RCC 7860 (cell line): ENCODE results near the gene NID1.
A peak's percentile ranks its signal among the peaks of the same experiment; 100 is the strongest.
"Not testable (repeated sequence)": the region's sequence is repeated elsewhere in the genome, so short reads cannot be mapped to it uniquely, and the experiment has no call there.

ENCODE experiments used
- DNase-seq: peaks from one replicate; pipeline ENCODE4 v3.0.0-alpha.2; 2015; ENCODE audit warnings: low spot score
- FAIRE-seq: peaks from 2 replicates; lab custom pipeline; 2012; peaks lifted over from hg19 to GRCh38; lab: Jason Lieb, UNC

NID1 gene

DNA sequence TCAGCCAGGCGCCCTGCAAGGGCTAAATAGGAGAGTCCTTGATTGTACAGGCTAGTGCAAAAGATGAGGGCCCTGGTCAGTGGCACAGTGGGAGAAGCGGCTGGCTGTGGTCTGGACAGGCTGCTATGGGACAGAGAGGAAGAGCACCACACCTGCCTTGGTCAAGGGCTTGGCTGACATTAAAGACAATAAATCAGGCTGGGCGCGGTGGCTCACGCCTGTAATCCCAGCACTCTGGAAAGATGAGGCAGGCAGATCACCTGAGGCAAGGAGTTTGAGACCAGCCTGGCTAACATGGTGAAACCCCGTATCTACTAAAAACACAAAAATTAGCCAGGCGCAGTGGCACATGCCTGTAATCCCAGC, 62.9 kb downstream of the NID1 start:
- FAIRE-seq = no peak

DNA sequence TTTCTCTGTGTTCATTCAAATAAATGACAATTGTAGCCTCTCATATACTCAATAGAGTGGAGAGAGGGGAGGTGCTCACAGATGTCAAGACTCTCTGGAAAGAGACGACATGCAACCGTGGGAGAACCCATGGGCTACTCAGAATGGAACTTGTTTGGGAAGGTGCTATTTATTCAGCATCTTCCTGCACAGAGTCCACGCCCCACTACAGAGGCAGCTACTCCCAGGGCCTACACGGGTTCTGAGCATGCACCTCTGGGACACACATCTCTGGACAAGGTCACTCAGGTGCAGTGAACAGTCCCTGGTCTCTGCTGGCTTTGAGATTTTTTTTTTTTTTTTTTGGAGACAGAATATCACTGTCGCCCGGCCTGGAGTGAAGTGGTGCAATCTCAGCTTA, 64.1 kb downstream of the NID1 start:
- DNase-seq (no peak), FAIRE-seq (no peak)

More for the DNA sequence above, 62.9 kb downstream of the NID1 start:
- no peak for DNase-seq

DNA sequence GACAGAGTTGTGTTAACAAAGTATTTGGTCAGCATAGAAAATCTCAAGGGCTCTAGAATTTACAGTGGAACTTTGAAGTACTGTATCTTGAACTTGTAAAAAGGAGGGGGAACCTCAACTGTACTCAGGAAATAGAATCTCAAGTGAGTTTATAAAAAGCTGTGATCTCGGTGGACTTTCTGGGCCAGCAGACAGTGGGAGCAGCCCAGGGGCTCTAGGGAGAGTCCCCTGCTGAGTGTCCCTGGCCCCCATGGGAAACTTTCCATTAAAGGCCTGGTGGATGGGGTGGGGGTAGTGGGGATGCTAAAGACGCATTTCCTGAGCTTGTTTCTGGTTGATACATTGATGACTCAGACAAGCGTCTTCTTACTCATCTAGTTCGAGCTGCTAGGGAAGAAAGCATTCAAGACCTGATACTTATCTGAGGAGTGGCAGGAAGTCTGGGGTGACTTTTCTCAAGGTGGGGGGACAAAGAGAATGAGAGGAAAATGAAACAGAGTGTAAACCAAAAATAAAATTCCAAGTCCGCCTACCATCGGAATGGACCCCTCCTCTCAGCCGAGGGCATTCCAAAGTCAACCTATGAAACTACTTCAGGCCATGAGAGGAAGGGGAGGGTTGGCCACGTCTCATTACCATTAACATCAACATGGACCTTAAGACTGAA, 65.5 kb downstream of the NID1 start:
- DNase-seq (peak; percentile 67), FAIRE-seq (no peak)

- FAIRE-seq = no peak
- DNase-seq = no peak
Measured at GRCh38 chr1:235998812-235999211, 66.1 kb downstream of the NID1 start.

- DNase-seq (no peak), FAIRE-seq (no peak)
Measured at GRCh38 chr1:235997931-235998330, 67.0 kb downstream of the NID1 start.

DNA sequence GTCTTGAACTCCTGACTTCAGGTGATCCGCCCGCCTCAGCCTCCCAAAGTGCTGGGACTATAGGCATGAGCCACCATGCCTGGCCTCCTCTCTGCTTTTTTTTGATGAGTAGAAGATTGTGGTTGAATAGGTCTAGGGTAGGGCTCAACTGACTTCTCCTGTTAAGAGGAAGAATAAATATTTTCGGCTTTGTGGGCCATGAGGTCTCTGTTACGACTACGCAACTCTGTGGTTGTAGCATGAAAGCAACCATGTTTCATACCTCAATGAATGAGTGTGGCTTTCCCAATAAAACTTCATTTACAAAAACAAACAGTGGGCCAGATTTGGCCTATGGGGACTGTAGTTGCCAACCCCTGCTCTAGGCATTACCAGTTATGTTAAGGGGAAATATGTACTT, 67.8 kb downstream of the NID1 start:
- DNase-seq = no peak
- FAIRE-seq = no peak

DNA sequence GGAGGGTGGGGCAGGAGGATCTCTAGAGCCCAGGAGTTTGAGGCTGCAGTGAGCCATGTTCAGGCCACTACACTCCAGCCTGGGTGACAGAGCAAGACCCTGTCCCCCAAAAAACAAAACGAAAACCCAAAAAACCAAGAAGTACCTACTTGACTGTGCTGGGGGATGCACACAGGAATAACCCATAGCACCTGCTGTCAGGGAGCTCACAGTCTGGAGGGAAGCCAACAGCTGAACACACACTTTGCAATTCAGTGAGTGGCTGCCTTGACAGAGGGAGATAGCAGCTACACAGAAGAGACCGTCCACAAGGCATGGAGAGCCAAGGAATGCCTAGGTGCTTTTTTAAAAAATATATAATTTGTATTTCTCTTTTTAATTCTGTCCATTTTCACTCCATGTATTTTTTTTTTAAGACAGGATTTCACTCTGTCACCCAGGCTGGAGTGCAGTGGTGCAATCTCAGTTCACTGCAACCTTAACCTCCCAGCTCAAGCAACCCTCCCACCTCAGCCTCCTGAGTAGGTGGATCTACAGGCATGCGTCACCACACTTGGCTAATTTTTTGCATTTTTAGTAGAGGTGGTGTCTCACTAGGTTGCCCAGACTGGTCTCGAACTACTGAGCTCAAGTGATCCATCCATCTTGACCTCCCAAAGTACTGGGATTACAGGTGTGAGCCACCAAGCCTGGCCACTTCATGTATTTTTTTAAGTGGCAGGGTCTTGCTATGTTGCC, 68.7 kb downstream of the NID1 start:
- FAIRE-seq (no peak), DNase-seq (no peak)

DNA sequence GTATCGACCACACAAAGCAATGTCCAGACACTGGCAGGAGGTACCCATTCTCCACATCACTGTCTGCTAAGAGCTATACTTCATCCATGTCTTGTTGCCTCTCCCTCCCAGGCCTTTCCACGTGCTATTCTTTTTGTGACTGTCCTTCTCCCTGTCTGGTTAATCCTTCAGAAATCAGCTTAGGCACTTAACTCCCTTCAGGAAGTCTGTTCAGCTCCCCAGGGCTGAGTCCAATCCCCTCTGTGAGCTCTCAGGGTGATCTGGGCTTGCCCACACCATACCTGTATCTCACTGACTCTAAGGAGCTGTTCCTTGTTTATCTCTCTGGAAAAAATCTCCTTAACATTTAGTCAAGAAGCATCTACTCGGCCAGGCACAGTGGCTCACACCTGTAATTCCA, 69.4 kb downstream of the NID1 start:
- no peak for DNase-seq
- no peak for FAIRE-seq

DNA sequence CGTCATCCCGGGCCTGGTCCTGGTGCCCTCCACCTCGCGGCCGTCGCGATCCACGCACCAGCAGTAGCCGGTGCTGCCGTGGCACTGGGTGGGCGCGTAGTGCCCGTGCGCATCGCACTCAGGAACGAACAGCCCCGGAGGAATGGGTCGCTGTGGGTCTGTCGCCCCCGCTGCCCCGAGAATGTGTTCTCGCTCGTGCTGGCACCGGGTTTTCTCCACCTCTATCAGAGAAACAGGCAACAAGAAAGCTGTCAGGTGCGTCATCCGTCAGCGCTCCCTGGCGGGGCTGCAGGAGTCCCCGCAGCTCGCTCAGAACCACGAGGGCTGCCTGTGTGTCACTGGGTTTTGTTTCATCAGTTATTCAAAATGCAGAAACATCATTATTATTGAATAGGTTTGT, 71.2 kb downstream of the NID1 start:
- DNase-seq (no peak), FAIRE-seq (no peak)

- FAIRE-seq (no peak), DNase-seq (no peak)
Measured at GRCh38 chr1:235992868-235993267, 72.0 kb downstream of the NID1 start.

DNA sequence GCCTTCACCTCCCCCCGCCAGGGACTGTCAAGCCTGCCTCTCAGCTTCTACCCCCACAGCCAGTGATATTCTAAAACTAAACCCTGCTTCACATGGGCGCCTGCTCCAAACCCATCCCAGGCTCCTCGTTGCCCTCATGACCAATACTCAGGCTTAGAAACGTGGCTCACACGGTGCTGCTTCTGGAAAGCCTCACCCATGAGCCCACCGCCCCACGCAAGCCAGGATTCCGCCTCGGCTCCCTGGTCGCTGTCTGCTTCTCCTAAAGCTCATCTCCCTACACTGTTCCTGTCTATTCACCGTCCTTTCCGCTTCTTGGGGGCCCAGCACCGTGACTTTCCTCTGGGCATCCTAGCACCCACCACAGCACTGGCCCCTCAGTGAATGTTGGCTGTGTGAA, 72.5 kb downstream of the NID1 start:
- FAIRE-seq = no peak
- no peak for DNase-seq

DNA sequence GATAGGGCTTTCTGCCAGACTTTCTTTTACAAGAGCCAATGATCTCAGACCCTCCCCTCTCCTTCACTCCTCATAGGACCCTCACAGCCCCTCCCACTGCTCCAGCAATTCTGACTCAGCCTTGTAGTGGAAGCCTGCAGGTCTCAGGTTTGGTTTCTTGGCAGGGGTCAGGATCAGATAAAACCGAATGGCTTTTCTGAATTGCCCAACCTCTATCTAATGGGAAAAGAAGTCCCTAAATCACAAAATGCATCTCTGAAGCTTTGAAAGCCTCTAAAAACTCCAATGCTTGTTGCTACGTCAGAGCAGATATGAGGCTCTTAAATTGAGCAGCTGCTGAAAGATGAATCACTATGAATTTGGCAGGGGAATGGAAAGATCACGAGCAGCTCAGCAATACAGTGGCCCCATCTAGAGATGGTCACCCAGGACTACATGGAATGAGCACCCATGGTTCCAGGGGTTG, 74.5 kb downstream of the NID1 start:
- FAIRE-seq (no peak), DNase-seq (no peak)

DNA sequence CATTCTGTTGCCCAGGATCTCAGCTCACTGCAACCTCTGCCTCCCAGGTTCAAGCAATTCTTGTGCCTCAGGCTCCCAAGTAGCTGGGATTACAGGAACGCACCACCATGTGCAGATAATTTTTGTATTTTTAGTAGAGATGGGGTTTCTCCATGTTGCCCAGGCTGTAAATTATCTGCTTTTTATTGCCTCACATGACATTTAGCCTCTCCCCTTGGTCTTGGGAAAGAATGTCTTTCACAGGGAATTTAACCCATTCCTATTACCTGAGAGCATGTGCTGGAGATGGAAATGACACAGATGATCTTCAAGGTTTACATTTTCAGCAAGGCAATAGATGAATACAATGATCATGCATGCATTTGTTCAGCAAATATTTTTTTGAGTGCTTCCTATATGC, 75.8 kb downstream of the NID1 start:
- FAIRE-seq (no peak), DNase-seq (no peak)

DNA sequence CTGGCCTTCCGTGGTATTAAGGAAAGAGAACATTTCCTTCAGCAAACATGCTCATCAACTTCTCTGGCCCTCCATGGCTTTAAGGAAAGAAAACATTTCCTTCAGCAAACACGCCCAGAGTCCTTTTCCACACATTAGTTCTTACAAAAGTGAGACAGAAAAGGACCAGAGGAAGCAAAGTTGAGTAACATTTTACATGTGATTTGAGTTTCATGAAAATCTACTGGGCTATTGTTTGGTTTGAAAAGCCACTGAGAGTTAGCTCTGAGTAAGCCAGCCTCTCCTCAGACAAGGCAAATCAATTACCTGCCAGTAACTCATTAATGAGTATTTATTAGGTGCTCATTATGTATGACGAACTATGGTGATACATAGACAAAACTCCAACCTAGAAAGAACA, 78.0 kb downstream of the NID1 start:
- DNase-seq = no peak
- FAIRE-seq = no peak

GRCh38 chr1:235984041-235984825, 80.7 kb downstream of the NID1 start:
- DNase-seq (peak; percentile 37), FAIRE-seq (no peak)

GRCh38 chr1:235980976-235981375, 83.9 kb downstream of the NID1 start:
- FAIRE-seq (no peak), DNase-seq (no peak)

- DNase-seq (no peak), FAIRE-seq (no peak)
Measured at GRCh38 chr1:235979716-235980333, 85.1 kb downstream of the NID1 start.

DNA sequence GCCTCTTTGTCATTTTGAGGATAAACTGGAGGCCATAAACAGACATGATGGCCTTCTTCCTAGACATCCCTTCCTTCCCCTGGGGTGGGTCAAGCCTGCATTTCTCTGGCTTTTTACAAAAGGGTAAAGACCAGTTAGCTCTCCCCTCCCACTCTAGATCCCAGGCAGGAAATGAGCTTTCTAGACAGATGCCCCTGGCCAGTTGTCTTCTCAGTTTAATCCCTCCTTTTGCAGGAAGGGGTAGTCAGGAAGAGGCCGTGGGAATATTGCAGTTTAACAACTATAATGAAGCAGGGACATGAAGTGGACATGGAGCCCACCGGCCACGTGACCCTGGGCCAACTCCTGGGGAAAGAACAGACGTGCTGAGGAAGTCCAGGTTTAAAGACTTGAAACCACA, 85.7 kb downstream of the NID1 start:
- no peak for FAIRE-seq

DNA sequence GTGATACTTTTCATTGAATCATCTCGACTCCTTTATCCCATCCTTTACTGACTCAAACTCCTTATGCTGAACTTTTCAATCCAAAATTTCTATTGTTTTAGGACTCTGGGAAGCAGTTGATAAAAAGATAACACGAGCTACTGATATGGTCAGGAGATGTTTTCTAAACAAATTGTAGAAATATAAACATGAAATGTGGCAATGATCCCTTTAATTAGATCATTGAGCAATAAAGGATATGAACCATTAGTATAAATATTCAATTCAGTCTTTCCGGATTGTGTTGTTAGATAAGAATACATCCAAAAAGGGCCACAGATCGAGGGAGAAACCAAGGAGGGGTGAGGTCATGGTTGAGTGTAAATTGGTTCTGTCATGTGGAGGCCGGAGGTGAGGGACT, 88.4 kb downstream of the NID1 start:
- FAIRE-seq (no peak), DNase-seq (no peak)

More for the DNA sequence above, 85.7 kb downstream of the NID1 start:
- DNase-seq = no peak

DNA sequence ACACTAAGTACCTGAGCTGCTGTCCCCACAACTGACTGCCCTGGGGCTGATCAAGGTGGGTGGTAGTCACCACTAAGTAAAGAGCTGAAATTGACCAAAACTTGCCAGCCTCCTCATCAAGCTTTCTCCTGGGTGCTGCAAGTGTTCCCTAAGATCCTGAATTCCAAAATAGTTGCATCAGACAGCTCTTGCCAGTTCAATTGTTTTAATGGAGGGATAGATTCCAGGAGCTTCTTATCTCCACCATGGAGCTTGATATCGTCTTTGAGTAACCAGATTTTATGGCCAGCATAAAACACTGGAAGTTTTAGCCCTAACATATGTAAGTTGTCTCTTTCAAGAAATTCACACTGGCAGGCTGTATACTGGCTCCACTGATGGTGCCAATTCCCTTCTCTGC, 90.3 kb downstream of the NID1 start:
- DNase-seq = no peak
- no peak for FAIRE-seq

- not testable (repeated sequence) for DNase-seq, FAIRE-seq
Measured at GRCh38 chr1:235972691-235973090, 92.2 kb downstream of the NID1 start.
